DOHH2 (cell line): ENCODE results near the gene LHX5.

ENCODE experiments used
- H3F3A ChIP-seq: fragments of 200-600 bp; sonication (generic), shearing (Covaris generic); 2 replicates; pipeline ENCODE4 v1.6.0; 2016; ENCODE audit warnings: antibody characterized with exemption, mild to moderate bottlenecking; ENCODE audit not compliant: control insufficient read depth, insufficient read depth
- H3K27ac ChIP-seq: fragments of 200-600 bp; sonication (generic); 2 replicates; pipeline ENCODE4 v1.5.1; 2014; ENCODE audit warnings: low read depth, mild to moderate bottlenecking, low read length, moderate library complexity
- H3K27me3 ChIP-seq: fragments of 200-600 bp; sonication (generic); 2 replicates; pipeline ENCODE4 v1.6.1; 2014; ENCODE audit warnings: mild to moderate bottlenecking, low read length, mixed read lengths; ENCODE audit not compliant: control insufficient read depth
- H3K36me3 ChIP-seq: fragments of 200-600 bp; sonication (generic); 2 replicates; pipeline ENCODE4 v1.6.1; 2014; ENCODE audit warnings: mild to moderate bottlenecking, low read length, moderate library complexity, mixed read lengths; ENCODE audit not compliant: control insufficient read depth
- H3K4me1 ChIP-seq: fragments of 200-600 bp; sonication (generic); 2 replicates; pipeline ENCODE4 v1.6.1; 2014; ENCODE audit warnings: mild to moderate bottlenecking, low read length, mixed read lengths; ENCODE audit not compliant: control insufficient read depth
- H3K4me2 ChIP-seq: fragments of 200-600 bp; sonication (generic); 2 replicates; pipeline ENCODE4 v1.6.0; 2014; ENCODE audit warnings: mild to moderate bottlenecking, low read length, moderate library complexity
- H3K4me3 ChIP-seq: fragments of 200-600 bp; sonication (generic); 2 replicates; pipeline ENCODE4 v1.5.1; 2014; ENCODE audit warnings: mild to moderate bottlenecking, low read length, mixed read lengths
- H3K79me2 ChIP-seq: fragments of 200-600 bp; sonication (generic); 2 replicates; pipeline ENCODE4 v1.6.1; 2014; ENCODE audit warnings: mild to moderate bottlenecking, low read length, mixed read lengths; ENCODE audit not compliant: control insufficient read depth
- H3K9me2 ChIP-seq: fragments of 200-600 bp; sonication (generic); replicated peaks from 2 replicates; pipeline ENCODE4 v1.6.1; 2014; ENCODE audit warnings: mild to moderate bottlenecking, low read length, mixed read lengths; ENCODE audit not compliant: control insufficient read depth
- H3K9me3 ChIP-seq: fragments of 200-600 bp; sonication (generic); 2 replicates; pipeline ENCODE4 v1.6.1; 2014; ENCODE audit warnings: antibody characterized with exemption, low read length, mixed read lengths; ENCODE audit not compliant: control insufficient read depth, insufficient read depth
- H4K20me1 ChIP-seq: fragments of 200-600 bp; sonication (generic); 2 replicates; pipeline ENCODE4 v1.6.0; 2014; ENCODE audit warnings: low read depth, mild to moderate bottlenecking, antibody characterized with exemption, low read length, moderate library complexity; ENCODE audit not compliant: control insufficient read depth, insufficient read depth
- CTCF ChIP-seq: fragments of 200-600 bp; sonication (generic); IDR thresholded peaks from one replicate; pipeline ENCODE4 v1.5.1; 2014; ENCODE audit warnings: antibody characterized with exemption, mild to moderate bottlenecking, low read depth, low read length; ENCODE audit not compliant: poor library complexity, severe bottlenecking
- EZH2phosphoT487 ChIP-seq: fragments of 200-600 bp; sonication (generic); IDR thresholded peaks from 2 replicates; pipeline ENCODE4 v1.6.1; 2017; ENCODE audit warnings: borderline replicate concordance, mild to moderate bottlenecking, antibody characterized with exemption, low read length, moderate library complexity, mixed read lengths

LHX5 gene

GRCh38 chr12:113478351-113479011, 6.8 kb upstream of the LHX5 start:
- Histone ChIP-seq H3F3A (no peaks in the 10 kb centered on the region), H3K27me3 (peaks cover 22% of the 10 kb centered on the region), H3K27ac (no peak overlapping the region), H3K36me3 (no peaks in the 10 kb centered on the region), H4K20me1 (no peaks in the 10 kb centered on the region), H3K4me1 (no peaks in the 10 kb centered on the region), H3K9me3 (no peaks in the 10 kb centered on the region), H3K4me3 (no peak overlapping the region), H3K4me2 (no peak overlapping the region), H3K9me2 (no peaks in the 10 kb centered on the region), H3K79me2 (no peaks in the 10 kb centered on the region)
- no peak for TF ChIP-seq CTCF
- TF ChIP-seq EZH2phosphoT487, result no peak

- H3K9me3 ChIP-seq, result no peaks in the 10 kb centered on the region
- TF ChIP-seq EZH2phosphoT487 (no peak), CTCF (no peak)
- H3K9me2 ChIP-seq, result no peaks in the 10 kb centered on the region
- no peaks in the 10 kb centered on the region for H4K20me1 ChIP-seq
- no peaks in the 10 kb centered on the region for H3K4me1 ChIP-seq
- H3F3A ChIP-seq, result no peaks in the 10 kb centered on the region
- H3K4me2 ChIP-seq, result no peak overlapping the region
- H3K79me2 ChIP-seq, result no peaks in the 10 kb centered on the region
- H3K36me3 ChIP-seq, result no peaks in the 10 kb centered on the region
- H3K27me3 ChIP-seq, result peaks cover 23% of the 10 kb centered on the region
- H3K4me3 ChIP-seq, result no peak overlapping the region
- no peak overlapping the region for H3K27ac ChIP-seq
Observed at GRCh38 chr12:113477842-113478215, 6.2 kb upstream of the LHX5 start.

- Histone ChIP-seq H3K27ac (no peak overlapping the region), H4K20me1 (no peaks in the 10 kb centered on the region), H3K4me2 (no peak overlapping the region), H3K9me3 (no peaks in the 10 kb centered on the region), H3K4me3 (no peak overlapping the region), H3K4me1 (no peaks in the 10 kb centered on the region), H3K36me3 (no peaks in the 10 kb centered on the region), H3K9me2 (no peaks in the 10 kb centered on the region), H3K79me2 (no peaks in the 10 kb centered on the region), H3F3A (no peaks in the 10 kb centered on the region), H3K27me3 (peaks cover 24% of the 10 kb centered on the region)
- TF ChIP-seq EZH2phosphoT487 (no peak), CTCF (no peak)
Observed at GRCh38 chr12:113477171-113477841, 5.6 kb upstream of the LHX5 start.
